ENCODE results near the gene FAM83G.

GRCh38 chr17:18987862-18988545, 16.6 kb downstream of the FAM83G start:
- TF ChIP-seq POLR2A (IDR thresholded peaks at IDR 0.05; ENCODE audit: low read depth, low read length) (no peak), POLR2AphosphoS5 (IDR thresholded peaks at IDR 0.05; ENCODE audit: low read depth, low read length) (no peak), TAF1 (IDR thresholded peaks at IDR 0.05; ENCODE audit: borderline replicate concordance, low read depth, low read length) (no peak)

All from GM12892 (cell line).